ENCODE results near the gene PRKCQ. TPM values are rescaled to one million over a fixed set of nuclear protein-coding genes. Genes with fewer than 3 reads are reported as not detected.

The PRKCQ gene
- total RNA-seq, 1 donor from 2014 or later = 14.6 TPM

- H3K4me3 ChIP-seq (ENCODE audit: low read length in 3 of 3) = no peak overlapping the region
- no peaks in the 10 kb centered on the region for H3K9me3 ChIP-seq (ENCODE audit: control insufficient read depth in 3 of 3, low read length in 3 of 3)
- peaks cover 8 to 35% (median 14%) of the 10 kb centered on the region in 3 donors for H3K4me1 ChIP-seq (ENCODE audit: control insufficient read depth in 3 of 3, insufficient read depth in 3 of 3, low read length in 3 of 3)
- no peak overlapping the region for H3K27ac ChIP-seq (ENCODE audit: low read depth, low read length)
- H3K27me3 ChIP-seq (ENCODE audit: control insufficient read depth in 3 of 3, insufficient read depth in 3 of 3, low read length in 3 of 3) = no peaks in the 10 kb centered on the region
- no peak overlapping the region for H3K9ac ChIP-seq (ENCODE audit: low read depth in 1 of 3, low read length in 3 of 3)
- H3K36me3 ChIP-seq (ENCODE audit: control insufficient read depth in 3 of 3, insufficient read depth in 3 of 3, low read length in 3 of 3) = no peaks in the 10 kb centered on the region
Observed at GRCh38 chr10:6402349-6402709, 177.7 kb downstream of the PRKCQ start.

DNA sequence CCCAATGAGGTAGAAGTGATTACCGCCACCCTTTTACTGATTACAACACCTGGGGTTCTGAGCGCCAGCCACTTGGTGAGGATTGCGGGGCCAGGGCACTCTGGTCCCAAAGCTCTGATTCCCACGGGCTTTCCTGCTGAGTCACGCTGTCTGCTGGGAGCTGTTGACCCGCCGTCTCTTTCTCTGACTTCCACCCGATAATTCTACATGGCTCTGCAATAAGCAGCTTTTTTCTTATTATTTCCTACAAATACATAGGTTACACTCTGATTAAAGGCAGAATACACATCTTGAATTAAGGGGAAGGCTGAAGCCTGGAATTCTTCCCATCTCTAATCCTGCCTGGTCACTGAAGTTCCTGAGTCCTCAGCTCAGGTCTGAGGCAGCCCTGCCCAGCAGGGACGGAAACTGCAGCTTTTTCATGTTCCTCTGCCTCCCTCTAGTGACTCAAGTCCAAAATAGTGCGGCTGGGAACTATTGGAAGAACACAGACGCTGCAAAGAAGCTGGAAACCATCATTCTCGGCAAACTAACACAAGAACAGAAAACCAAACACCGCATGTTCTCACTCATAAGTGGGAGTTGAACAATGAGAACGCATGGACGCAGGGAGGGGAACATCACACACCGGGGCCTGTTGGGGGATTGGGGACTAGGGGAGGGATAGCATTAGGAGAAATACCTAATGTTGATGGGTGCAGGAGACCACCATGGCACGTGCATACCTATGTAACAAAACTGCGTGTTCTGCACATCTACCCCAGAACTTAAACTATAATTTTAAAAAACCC, 178.3 kb downstream of the PRKCQ start:
- Histone ChIP-seq H3K4me1 (ENCODE audit: control insufficient read depth in 3 of 3, insufficient read depth in 3 of 3, low read length in 3 of 3) (peaks cover 8 to 33% (median 14%) of the 10 kb centered on the region in 3 donors), H3K36me3 (ENCODE audit: control insufficient read depth in 3 of 3, insufficient read depth in 3 of 3, low read length in 3 of 3) (no peaks in the 10 kb centered on the region), H3K4me3 (ENCODE audit: low read length in 3 of 3) (peak overlapping the region; percentile 61 to 72 (median 70)), H3K9ac (ENCODE audit: low read depth in 1 of 3, low read length in 3 of 3) (peak overlapping the region; percentile 29 to 73 (median 66)), H3K27me3 (ENCODE audit: control insufficient read depth in 3 of 3, insufficient read depth in 3 of 3, low read length in 3 of 3) (no peaks in the 10 kb centered on the region), H3K9me3 (ENCODE audit: control insufficient read depth in 3 of 3, low read length in 3 of 3) (no peaks in the 10 kb centered on the region), H3K27ac (ENCODE audit: low read depth, low read length) (peak overlapping the region; percentile 58)

DNA sequence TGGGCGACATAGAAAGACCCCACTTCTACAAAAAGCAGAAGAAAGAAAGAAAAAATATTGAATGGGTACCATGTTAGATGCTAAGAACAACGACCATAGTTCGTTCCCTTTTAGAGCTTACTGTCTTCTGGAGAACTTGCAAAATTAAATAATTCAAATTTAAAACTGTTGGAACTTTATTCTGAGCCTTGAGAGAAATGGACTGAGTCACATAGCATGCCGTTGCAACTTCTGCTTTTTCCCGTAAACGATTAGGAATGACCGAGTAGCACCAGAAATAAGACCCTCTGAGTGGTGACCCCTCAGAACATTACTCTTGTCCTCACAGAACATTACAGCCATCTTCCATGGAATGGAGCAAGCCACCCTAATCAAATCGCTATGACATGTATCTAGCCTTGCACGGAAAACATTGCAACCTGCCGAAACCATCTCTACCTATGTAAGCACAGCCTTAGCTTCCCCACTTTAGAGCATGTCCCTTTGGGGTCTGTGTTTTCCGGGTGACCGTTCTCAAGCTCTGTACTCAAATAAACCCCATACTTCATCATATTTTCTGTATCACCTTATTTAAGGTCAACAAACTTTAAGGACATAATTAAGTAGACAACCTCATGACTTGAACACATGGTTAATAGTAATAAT, 179.1 kb downstream of the PRKCQ start:
- no peaks in the 10 kb centered on the region for H3K9me3 ChIP-seq (ENCODE audit: control insufficient read depth in 3 of 3, low read length in 3 of 3)
- H3K36me3 ChIP-seq (ENCODE audit: control insufficient read depth in 3 of 3, insufficient read depth in 3 of 3, low read length in 3 of 3) = no peaks in the 10 kb centered on the region
- H3K27me3 ChIP-seq (ENCODE audit: control insufficient read depth in 3 of 3, insufficient read depth in 3 of 3, low read length in 3 of 3) = no peaks in the 10 kb centered on the region
- peak overlapping the region in 1 of 3 donors; percentile 61 for H3K4me3 ChIP-seq (ENCODE audit: low read length in 3 of 3)
- peak overlapping the region; percentile 58 for H3K27ac ChIP-seq (ENCODE audit: low read depth, low read length)
- H3K9ac ChIP-seq (ENCODE audit: low read depth in 1 of 3, low read length in 3 of 3) = peak overlapping the region in 2 of 3 donors; percentile 29 to 73
- peaks cover 8 to 33% (median 14%) of the 10 kb centered on the region in 3 donors for H3K4me1 ChIP-seq (ENCODE audit: control insufficient read depth in 3 of 3, insufficient read depth in 3 of 3, low read length in 3 of 3)

DNA sequence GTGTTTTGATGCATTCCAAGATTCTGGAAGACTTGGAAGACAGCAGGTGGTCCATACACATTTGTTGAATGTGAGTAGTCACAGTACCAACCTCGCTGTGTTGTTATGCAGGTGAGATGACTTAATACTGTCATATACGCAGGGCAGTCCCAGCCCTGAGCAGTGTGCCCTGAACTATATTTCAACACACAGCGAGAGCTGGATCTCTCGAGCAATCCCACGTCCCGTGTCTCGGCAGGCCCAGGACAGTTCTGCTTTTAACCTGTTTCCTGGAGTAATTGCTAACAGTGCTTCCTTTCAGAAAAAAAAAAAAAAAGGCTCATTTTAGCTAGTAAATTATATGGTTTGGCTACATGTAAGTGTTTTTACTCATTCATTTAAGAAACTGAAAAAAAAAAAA, 179.7 kb downstream of the PRKCQ start:
- Histone ChIP-seq H3K4me1 (ENCODE audit: control insufficient read depth in 3 of 3, insufficient read depth in 3 of 3, low read length in 3 of 3) (peaks cover 8 to 33% (median 14%) of the 10 kb centered on the region in 3 donors), H3K27me3 (ENCODE audit: control insufficient read depth in 3 of 3, insufficient read depth in 3 of 3, low read length in 3 of 3) (no peaks in the 10 kb centered on the region), H3K4me3 (ENCODE audit: low read length in 3 of 3) (no peak overlapping the region), H3K9me3 (ENCODE audit: control insufficient read depth in 3 of 3, low read length in 3 of 3) (no peaks in the 10 kb centered on the region), H3K36me3 (ENCODE audit: control insufficient read depth in 3 of 3, insufficient read depth in 3 of 3, low read length in 3 of 3) (no peaks in the 10 kb centered on the region), H3K9ac (ENCODE audit: low read depth in 1 of 3, low read length in 3 of 3) (no peak overlapping the region), H3K27ac (ENCODE audit: low read depth, low read length) (no peak overlapping the region)

GRCh38 chr10:6399879-6400278, 180.2 kb downstream of the PRKCQ start:
- peak overlapping the region in 1 of 3 donors; percentile 21 for H3K9ac ChIP-seq (ENCODE audit: low read depth in 1 of 3, low read length in 3 of 3)
- no peak overlapping the region for H3K4me3 ChIP-seq (ENCODE audit: low read length in 3 of 3)
- no peaks in the 10 kb centered on the region for H3K27me3 ChIP-seq (ENCODE audit: control insufficient read depth in 3 of 3, insufficient read depth in 3 of 3, low read length in 3 of 3)
- peaks cover 8 to 33% (median 14%) of the 10 kb centered on the region in 3 donors for H3K4me1 ChIP-seq (ENCODE audit: control insufficient read depth in 3 of 3, insufficient read depth in 3 of 3, low read length in 3 of 3)
- no peaks in the 10 kb centered on the region for H3K36me3 ChIP-seq (ENCODE audit: control insufficient read depth in 3 of 3, insufficient read depth in 3 of 3, low read length in 3 of 3)
- peak overlapping the region; percentile 11 for H3K27ac ChIP-seq (ENCODE audit: low read depth, low read length)
- no peaks in the 10 kb centered on the region for H3K9me3 ChIP-seq (ENCODE audit: control insufficient read depth in 3 of 3, low read length in 3 of 3)

- Histone ChIP-seq H3K27me3 (ENCODE audit: control insufficient read depth in 3 of 3, insufficient read depth in 3 of 3, low read length in 3 of 3) (no peaks in the 10 kb centered on the region), H3K4me1 (ENCODE audit: control insufficient read depth in 3 of 3, insufficient read depth in 3 of 3, low read length in 3 of 3) (peaks cover 8 to 33% (median 14%) of the 10 kb centered on the region in 3 donors), H3K4me3 (ENCODE audit: low read length in 3 of 3) (no peak overlapping the region), H3K9me3 (ENCODE audit: control insufficient read depth in 3 of 3, low read length in 3 of 3) (no peaks in the 10 kb centered on the region), H3K27ac (ENCODE audit: low read depth, low read length) (no peak overlapping the region), H3K36me3 (ENCODE audit: control insufficient read depth in 3 of 3, insufficient read depth in 3 of 3, low read length in 3 of 3) (no peaks in the 10 kb centered on the region), H3K9ac (ENCODE audit: low read depth in 1 of 3, low read length in 3 of 3) (no peak overlapping the region)
Observed at GRCh38 chr10:6399231-6399741, 180.8 kb downstream of the PRKCQ start.

- no peak overlapping the region for H3K9ac ChIP-seq (ENCODE audit: low read depth in 1 of 3, low read length in 3 of 3)
Observed at GRCh38 chr10:6398399-6398798, 181.7 kb downstream of the PRKCQ start.

DNA sequence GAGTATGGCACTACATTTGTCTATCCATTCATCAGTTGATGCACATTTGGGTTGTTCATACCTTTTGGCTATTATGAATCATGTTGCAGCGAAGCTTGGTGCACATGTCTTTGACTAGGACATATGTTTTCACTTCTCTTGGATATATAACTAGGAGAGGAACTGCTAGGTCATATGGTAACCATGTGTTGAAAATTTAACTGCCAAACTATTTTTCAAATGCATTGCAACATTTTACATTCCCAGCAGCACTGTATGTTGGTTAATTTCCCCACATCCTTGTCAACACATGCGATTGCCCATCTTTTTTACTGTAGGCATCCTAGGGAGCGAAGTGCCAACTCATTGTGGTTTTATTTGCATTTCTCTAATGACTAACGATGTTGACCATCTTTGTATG, 183.4 kb downstream of the PRKCQ start:
- H3K27me3 ChIP-seq (ENCODE audit: control insufficient read depth in 3 of 3, insufficient read depth in 3 of 3, low read length in 3 of 3) = no peaks in the 10 kb centered on the region
- H3K36me3 ChIP-seq (ENCODE audit: control insufficient read depth in 3 of 3, insufficient read depth in 3 of 3, low read length in 3 of 3) = no peaks in the 10 kb centered on the region
- no peak overlapping the region for H3K9ac ChIP-seq (ENCODE audit: low read depth in 1 of 3, low read length in 3 of 3)
- no peak overlapping the region for H3K27ac ChIP-seq (ENCODE audit: low read depth, low read length)
- peaks cover 7 to 21% (median 8%) of the 10 kb centered on the region in 3 donors for H3K4me1 ChIP-seq (ENCODE audit: control insufficient read depth in 3 of 3, insufficient read depth in 3 of 3, low read length in 3 of 3)
- no peaks in the 10 kb centered on the region for H3K9me3 ChIP-seq (ENCODE audit: control insufficient read depth in 3 of 3, low read length in 3 of 3)
- no peak overlapping the region for H3K4me3 ChIP-seq (ENCODE audit: low read length in 3 of 3)

More at GRCh38 chr10:6398399-6398798, 181.7 kb downstream of the PRKCQ start:
- Histone ChIP-seq H3K9me3 (ENCODE audit: control insufficient read depth in 3 of 3, low read length in 3 of 3) (no peaks in the 10 kb centered on the region), H3K27me3 (ENCODE audit: control insufficient read depth in 3 of 3, insufficient read depth in 3 of 3, low read length in 3 of 3) (no peaks in the 10 kb centered on the region), H3K36me3 (ENCODE audit: control insufficient read depth in 3 of 3, insufficient read depth in 3 of 3, low read length in 3 of 3) (no peaks in the 10 kb centered on the region), H3K4me3 (ENCODE audit: low read length in 3 of 3) (no peak overlapping the region), H3K27ac (ENCODE audit: low read depth, low read length) (no peak overlapping the region), H3K4me1 (ENCODE audit: control insufficient read depth in 3 of 3, insufficient read depth in 3 of 3, low read length in 3 of 3) (peaks cover 8 to 29% (median 13%) of the 10 kb centered on the region in 3 donors)

DNA sequence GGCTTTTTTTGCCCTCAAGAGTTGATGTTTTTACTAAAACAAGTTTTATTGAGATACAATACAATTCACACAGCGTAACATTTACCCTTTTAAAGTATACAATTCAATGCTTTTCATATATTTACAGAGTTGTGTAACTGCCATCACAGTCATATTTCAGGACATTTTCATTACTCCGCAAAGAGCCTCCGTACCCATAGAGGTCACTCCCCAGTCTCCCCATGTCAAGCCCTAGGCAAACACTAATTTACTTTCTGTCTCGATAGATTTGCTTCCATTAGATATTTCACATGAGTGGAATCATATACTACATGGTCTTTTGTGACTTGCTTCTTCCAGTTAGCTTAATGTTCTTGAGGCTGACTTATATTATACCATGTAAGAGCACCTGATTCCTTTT, 183.8 kb downstream of the PRKCQ start:
- Histone ChIP-seq H3K4me1 (ENCODE audit: control insufficient read depth in 3 of 3, insufficient read depth in 3 of 3, low read length in 3 of 3) (peaks cover 3 to 16% (median 5%) of the 10 kb centered on the region in 3 donors), H3K4me3 (ENCODE audit: low read length in 3 of 3) (no peak overlapping the region), H3K27ac (ENCODE audit: low read depth, low read length) (no peak overlapping the region)

GRCh38 chr10:6395606-6396005, 184.5 kb downstream of the PRKCQ start:
- no peaks in the 10 kb centered on the region for H3K36me3 ChIP-seq (ENCODE audit: control insufficient read depth in 3 of 3, insufficient read depth in 3 of 3, low read length in 3 of 3)
- H3K4me1 ChIP-seq (ENCODE audit: control insufficient read depth in 3 of 3, insufficient read depth in 3 of 3, low read length in 3 of 3) = peaks cover 0 to 10% (median 5%) of the 10 kb centered on the region in 3 donors
- H3K4me3 ChIP-seq (ENCODE audit: low read length in 3 of 3) = no peak overlapping the region
- no peak overlapping the region for H3K9ac ChIP-seq (ENCODE audit: low read depth in 1 of 3, low read length in 3 of 3)
- no peak overlapping the region for H3K27ac ChIP-seq (ENCODE audit: low read depth, low read length)
- H3K9me3 ChIP-seq (ENCODE audit: control insufficient read depth in 3 of 3, low read length in 3 of 3) = peaks cover 0 to 3% (median 2%) of the 10 kb centered on the region in 3 donors
- no peaks in the 10 kb centered on the region for H3K27me3 ChIP-seq (ENCODE audit: control insufficient read depth in 3 of 3, insufficient read depth in 3 of 3, low read length in 3 of 3)

More for the DNA sequence above, 183.8 kb downstream of the PRKCQ start:
- Histone ChIP-seq H3K9me3 (ENCODE audit: control insufficient read depth in 3 of 3, low read length in 3 of 3) (peaks cover 0 to under 1% (median 0%) of the 10 kb centered on the region in 3 donors), H3K36me3 (ENCODE audit: control insufficient read depth in 3 of 3, insufficient read depth in 3 of 3, low read length in 3 of 3) (no peaks in the 10 kb centered on the region), H3K27me3 (ENCODE audit: control insufficient read depth in 3 of 3, insufficient read depth in 3 of 3, low read length in 3 of 3) (no peaks in the 10 kb centered on the region), H3K9ac (ENCODE audit: low read depth in 1 of 3, low read length in 3 of 3) (no peak overlapping the region)

Measured in skeletal muscle tissue (tissue), 4 donors.